HG03196 (cell line): ENCODE data around the gene TEX35.
"Not testable (repeated sequence)": the region's sequence is repeated elsewhere in the genome, so short reads cannot be mapped to it uniquely, and the experiment has no call there.

Source experiments
- ATAC-seq: cut with Tn5 transposase; IDR thresholded peaks from one replicate; pipeline ENCODE4 v1.9.1; 2021; ENCODE audit not compliant: unreplicated experiment

Gene TEX35

GRCh38 chr1:178540646-178541045 lies 27.7 kb downstream of the TEX35 start:
- no peak for ATAC-seq

GRCh38 chr1:178541379-178541778 lies 28.5 kb downstream of the TEX35 start:
- ATAC-seq, result no peak

- ATAC-seq, result peak; percentile 53
Observed at GRCh38 chr1:178541829-178542553, 29.1 kb downstream of the TEX35 start.

DNA sequence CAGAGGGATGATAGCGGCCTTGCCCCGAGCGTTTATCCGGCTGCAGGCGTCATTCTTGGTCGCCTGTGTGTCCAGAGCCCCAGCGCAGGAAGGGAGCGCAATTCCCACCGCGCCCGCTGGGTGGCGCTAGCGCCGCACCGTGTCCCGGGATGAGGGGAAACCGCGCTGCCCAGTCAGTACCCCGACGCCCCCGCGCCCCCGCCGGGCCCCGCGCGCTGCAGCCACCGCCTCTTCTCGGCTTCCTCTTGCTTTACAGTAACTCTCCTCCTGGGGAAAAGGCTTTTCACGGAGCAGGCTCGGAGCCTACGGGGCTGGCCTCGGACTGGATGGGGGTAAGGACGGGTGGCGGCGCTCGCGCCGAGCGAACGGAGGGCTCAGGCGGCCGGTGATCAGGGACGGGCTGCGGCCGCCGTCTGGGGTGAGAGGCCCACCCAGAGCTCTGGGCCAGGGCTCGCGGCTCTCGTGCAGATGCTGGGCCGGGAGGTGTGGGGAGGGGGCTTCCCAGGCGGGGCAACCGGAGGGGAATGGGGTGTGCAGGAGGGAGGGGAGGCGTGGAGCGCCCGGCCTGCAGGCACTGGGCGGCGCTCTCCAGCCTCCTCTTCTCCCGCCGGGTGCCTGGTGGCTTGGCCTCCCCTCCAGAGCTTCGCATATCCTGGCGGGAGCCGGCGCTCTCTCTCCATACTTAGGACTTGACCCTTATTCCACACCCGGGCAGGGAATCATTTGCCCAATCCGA lies 29.8 kb downstream of the TEX35 start:
- peak; percentile 78 for ATAC-seq

DNA sequence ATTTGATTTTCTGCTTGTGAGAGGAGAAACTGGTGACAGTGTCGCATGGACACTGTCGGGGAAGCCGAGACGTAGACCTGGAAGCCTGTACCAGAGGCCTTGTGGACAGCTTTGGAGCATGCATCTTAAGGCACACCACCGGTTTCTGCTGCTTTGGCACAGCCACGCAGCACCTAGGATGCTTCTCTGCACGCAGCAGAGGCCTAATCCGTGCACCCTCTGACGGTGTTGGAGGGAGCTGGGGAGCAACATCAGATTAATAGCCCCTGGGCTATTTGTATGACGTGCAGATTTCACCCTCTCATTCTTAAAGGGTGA lies 30.3 kb downstream of the TEX35 start:
- peak; percentile 29 for ATAC-seq

- ATAC-seq, result no peak
Observed at GRCh38 chr1:178544531-178544930, 31.6 kb downstream of the TEX35 start.

DNA sequence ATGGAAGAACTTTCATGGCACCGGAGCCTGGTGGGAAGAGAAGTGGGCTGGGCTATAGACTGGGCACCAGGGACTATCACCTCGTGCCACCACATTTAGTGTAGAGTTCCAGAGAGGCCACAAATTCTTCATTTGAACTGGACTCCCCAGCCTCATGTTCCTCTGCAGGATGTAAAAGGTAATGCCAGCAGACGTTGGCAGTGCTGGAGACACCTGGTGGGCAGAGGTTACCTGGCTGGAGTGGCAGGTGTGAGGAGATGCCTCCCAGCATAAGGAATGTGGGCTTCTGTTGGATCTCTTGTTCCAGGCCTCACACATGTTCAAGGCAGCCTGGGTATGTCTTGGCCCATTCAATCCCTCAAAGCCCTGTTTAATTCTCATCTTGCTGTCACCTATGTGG lies 35.2 kb downstream of the TEX35 start:
- no peak for ATAC-seq

- no peak for ATAC-seq
Observed at GRCh38 chr1:178551307-178551706, 38.4 kb downstream of the TEX35 start.

DNA sequence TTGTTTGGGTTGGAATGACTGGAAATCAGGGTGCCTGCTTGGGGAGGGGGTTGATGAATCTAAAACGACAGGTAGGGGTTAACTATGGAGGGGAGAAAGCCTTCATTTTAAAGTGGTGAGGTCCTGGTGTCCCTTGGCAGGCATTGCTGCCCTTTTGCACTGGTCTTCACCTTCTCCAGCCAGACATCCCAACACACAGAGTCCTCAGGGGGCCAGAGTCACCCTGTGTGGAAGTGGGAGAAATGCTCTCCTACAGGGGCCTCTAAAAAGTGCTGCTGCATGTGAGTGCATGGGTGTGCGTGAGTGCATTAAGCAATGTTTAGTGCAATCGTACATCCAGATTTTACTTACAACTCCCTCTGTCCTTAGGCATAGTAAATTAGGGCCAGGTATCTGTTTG lies 39.0 kb downstream of the TEX35 start:
- ATAC-seq, result no peak

GRCh38 chr1:178552856-178553255 lies 39.9 kb downstream of the TEX35 start:
- ATAC-seq, result no peak

DNA sequence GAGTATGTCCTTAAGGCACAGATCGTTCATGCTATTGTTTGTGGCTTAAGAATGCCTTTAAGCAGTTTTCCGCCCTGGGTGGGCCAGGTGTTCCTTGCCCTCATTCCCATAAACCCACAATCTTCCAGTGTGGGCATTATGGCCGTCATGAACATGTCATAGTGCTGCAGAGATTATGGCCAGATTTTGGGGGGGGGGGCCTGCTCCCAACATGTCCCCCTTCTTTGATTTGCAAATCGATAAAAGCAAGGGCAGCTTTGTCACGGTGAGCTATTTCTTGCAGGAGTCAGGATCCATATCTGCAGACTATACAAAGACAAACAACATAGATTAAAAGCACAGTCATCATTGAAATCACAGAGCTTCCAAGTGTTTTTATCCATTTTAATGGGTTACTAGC lies 41.4 kb downstream of the TEX35 start:
- ATAC-seq, result not testable (repeated sequence)

DNA sequence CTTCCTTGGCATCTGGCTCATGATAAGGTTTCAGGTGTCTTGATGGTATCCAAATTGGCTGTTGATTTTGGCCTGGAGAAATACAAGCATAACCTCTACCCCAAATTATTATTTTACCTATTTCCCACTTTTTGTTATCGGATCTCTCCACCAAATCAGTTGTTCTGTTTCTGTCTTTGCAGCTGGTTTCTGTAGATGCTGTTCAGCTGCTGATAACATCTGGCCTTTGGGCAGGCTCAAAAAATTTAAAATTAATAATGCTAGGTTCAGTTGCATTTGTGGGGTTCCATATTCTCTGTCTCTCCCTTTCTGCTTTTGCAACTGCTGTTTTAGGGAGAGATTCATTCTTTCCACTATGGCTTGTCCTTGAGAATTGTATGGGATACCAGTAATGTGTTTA lies 42.7 kb downstream of the TEX35 start:
- not testable (repeated sequence) for ATAC-seq

GRCh38 chr1:178558816-178559215 lies 45.9 kb downstream of the TEX35 start:
- not testable (repeated sequence) for ATAC-seq

GRCh38 chr1:178560871-178561376 lies 48.0 kb downstream of the TEX35 start:
- ATAC-seq, result no peak

DNA sequence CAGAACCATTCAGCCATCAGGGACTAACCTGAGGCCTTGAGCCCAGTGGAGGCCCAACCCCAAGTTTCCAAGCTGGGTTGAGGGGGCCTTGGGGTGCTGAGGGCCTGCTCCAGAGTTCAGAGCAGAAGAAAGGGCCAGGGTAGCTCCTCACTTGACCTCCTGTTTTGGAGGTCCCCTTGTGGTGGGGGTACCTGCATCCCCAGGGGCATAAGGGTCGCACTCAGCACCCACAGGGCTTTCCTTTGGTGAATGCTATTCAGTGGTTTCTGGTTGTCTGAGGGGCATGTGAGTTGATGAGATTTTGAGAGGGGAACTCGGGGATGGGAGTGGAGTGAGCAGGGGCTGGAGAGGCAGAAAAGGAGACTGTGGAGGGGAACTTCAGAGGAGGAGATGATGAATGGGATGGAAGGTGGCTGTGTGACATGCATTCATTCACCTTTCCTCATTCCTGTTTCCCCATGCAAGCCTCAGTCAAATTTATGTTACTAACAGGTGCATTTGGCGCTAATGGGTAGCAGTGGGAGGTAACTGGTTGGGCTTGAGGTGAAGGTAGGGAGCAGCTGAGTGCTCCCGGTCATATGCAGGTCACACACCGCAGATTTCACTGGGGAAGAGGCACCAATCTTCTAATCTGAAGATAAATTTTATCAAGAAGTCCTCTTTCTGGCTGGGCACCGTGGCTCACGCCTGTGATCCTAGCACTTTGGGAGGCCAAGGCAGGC lies 50.4 kb downstream of the TEX35 start:
- no peak for ATAC-seq

DNA sequence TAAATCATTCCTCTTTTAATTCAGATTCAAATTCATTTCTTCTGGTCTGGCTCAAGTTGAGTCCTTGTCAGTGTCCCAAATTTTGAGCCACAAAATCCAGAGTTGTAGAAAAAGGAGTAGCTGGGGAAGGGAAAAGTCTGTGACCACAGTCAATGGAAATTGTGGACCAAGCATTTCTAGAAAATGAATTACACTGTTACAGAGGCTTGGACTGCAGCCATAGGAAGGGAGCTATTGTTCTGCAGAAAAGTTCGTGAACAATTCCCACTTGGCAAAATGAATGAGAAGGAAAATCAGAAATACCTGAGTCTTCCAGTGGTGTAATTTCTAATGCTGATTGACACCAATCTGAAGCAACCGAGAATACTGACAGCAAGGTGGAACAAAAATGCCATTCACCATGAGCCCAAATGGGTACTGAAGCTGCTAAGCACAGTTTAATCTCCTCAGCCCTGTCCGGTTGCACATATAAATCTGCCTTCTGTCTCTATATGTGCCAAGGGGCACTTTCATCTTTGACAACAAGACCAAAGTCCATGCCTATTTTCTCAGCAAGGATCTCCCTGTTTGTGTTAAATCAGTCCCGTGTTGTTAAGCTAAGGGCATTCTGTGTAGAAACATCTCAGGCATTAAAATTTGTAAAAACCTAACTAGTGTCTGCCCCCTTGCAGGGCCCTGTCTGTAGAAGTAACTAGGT lies 51.3 kb downstream of the TEX35 start:
- ATAC-seq, result no peak

DNA sequence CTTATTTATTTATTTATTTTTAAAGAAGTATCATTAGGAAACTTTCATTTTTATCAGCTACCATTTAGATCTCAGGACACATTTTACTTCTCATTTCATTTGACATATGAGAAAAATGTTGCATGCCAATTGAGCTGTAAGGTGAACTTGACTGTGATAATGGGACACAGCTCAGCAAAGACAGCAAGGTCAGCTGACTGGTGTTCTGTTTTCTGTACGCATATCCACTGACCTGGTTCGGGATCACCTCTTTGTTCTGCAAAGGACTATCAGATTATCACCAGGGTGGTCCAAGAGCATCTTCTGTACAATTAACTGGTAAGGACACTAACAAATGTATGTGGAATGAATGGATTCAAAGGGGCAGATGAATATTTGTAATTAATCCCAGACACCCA lies 51.9 kb downstream of the TEX35 start:
- ATAC-seq, result no peak

DNA sequence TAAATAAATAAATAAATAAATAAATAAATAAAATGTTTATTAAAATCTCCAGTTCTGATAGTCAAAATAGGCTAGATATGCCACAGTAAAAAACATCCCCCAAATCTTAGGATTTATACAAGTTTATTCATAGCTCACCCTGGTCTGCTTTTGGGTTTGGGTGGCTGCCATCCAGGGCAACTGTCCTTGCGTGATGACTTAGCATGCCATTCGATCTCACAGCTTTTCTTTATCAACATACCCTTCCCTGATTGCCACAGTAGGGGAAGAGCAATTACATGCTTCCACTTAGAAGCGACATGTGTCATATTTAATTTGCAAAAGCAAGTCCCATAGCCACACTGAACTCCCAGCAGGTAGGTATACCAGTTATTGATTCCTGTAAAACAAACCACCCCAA lies 52.7 kb downstream of the TEX35 start:
- ATAC-seq, result no peak

DNA sequence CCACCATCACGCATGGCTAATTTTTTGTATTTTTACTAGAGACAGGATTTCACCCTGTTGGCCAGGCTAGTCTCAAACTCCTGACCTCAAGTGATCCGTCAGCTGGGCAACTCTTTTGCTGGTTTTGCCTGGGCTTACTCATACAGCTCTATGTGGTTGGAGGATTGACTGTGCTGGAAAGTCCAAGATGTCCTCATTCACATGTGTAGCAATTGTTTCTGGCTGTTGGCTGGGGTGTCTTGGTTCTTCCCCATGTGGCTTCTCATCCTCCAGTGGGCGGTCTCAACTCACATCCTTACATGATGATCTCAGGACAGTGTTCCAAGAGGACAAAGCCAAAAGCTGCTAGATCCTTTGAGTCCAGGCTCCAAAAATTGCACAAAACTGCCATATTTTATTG lies 53.3 kb downstream of the TEX35 start:
- peak; percentile 74 for ATAC-seq

DNA sequence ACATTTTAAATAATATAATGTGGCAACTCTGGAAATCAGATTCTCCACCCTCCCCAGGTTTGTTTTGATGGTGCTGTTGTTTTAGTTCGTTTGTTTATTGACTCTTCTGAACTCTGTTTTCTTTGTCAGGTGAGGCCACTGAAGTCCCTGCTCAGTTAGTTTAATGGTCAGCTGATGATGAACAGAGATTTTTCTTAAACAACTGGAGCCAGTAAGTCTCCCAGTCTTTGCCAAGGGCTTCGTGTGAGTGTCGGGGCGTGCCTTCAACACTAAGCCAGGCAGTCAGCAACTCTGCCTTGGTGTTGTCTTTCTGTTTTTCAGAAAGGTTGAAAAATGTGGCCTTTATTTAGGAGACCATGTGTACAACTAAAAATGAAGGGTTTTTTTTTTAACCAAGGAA lies 58.9 kb downstream of the TEX35 start:
- no peak for ATAC-seq
